Endothelial cell of umbilical vein (primary cell): Measurements from ENCODE around the gene CCDC6.

Experiments used
- CTCF ChIP-seq, 2 donors: IDR thresholded peaks; 1 replicate in 1 of 2; 2 replicates in 1 of 2; pipeline ENCODE4 v1.5.1; 2011; ENCODE audit warnings: low read length in 2 of 2, mild to moderate bottlenecking in 2 of 2, moderate library complexity in 2 of 2, control low read depth in 1 of 2, inconsistent platforms in 1 of 2, low read depth in 1 of 2; ENCODE audit not compliant: insufficient read depth in 1 of 2; ENCODE audit errors: extremely low read depth in 1 of 2
- EZH2 ChIP-seq: IDR thresholded peaks from 2 replicates; pipeline ENCODE4 v1.6.1; 2012; ENCODE audit warnings: borderline replicate concordance, low read depth, mild to moderate bottlenecking, moderate library complexity, low read length, inconsistent platforms; ENCODE audit not compliant: severe bottlenecking
- FOS ChIP-seq: IDR thresholded peaks from 2 replicates; pipeline ENCODE4 v1.6.1; 2011; ENCODE audit warnings: mild to moderate bottlenecking, low read length, moderate library complexity, borderline replicate concordance; ENCODE audit not compliant: insufficient read depth
- POLR2AphosphoS5 ChIP-seq: IDR thresholded peaks from 2 replicates; pipeline ENCODE4 v1.6.1; 2012; ENCODE audit warnings: low read depth, mild to moderate bottlenecking, control low read depth, low read length, moderate library complexity; ENCODE audit not compliant: insufficient read depth

DNA sequence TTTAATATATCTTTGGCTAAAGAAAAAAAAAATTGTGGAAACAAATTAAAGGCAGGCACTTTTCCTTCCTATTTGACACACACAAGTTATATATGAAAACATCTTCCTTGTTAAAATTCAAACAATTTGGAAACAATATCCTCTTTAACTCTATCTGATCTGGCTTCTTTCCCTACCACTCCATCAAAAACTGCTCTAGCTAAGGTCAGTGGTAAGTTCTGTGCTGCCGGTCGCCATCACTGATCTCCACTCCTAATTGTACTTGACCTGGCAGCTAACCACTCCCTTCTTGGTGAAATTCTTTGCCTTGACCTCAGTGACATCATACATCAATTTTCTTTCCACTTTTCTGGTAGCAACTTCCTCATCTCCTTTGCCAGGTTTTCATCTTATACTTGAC is 105.2 kb downstream of the CCDC6 start:
- no peak for TF ChIP-seq CTCF (IDR thresholded peaks at IDR 0.05; ENCODE audit: extremely low read depth in 1 of 2, insufficient read depth in 1 of 2, low read depth in 1 of 2, low read length in 2 of 2)
- TF ChIP-seq POLR2AphosphoS5: no peak
- TF ChIP-seq EZH2: no peak
- no peak for TF ChIP-seq FOS
